ENCODE measurements around the gene IMPDH2. TPM values are rescaled to one million over a fixed set of nuclear protein-coding genes. Genes with fewer than 3 reads are reported as not detected.

IMPDH2 gene
- total RNA-seq, 1 donor from 2014 or later = 270 TPM

DNA sequence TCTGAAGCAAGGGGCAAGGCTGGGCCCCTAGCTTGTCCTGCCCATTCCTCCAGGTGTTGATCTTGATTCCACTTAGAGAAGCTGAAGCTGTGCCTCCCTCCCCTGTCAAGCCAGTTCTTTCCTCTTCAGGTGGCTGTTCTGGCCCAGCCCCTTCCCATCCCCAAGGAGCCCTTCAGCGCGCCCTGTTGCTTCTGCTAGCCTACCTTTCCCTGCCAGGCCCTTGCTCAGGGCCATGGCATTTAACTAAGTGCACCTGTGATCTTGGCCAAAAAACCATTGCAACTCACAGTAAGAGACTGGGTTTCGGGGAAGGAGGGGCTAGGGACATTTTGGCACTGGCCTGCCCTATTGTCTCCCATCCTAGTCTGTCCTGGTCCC is 23.9 kb downstream of the IMPDH2 start:
- no peak for ATAC-seq

DNA sequence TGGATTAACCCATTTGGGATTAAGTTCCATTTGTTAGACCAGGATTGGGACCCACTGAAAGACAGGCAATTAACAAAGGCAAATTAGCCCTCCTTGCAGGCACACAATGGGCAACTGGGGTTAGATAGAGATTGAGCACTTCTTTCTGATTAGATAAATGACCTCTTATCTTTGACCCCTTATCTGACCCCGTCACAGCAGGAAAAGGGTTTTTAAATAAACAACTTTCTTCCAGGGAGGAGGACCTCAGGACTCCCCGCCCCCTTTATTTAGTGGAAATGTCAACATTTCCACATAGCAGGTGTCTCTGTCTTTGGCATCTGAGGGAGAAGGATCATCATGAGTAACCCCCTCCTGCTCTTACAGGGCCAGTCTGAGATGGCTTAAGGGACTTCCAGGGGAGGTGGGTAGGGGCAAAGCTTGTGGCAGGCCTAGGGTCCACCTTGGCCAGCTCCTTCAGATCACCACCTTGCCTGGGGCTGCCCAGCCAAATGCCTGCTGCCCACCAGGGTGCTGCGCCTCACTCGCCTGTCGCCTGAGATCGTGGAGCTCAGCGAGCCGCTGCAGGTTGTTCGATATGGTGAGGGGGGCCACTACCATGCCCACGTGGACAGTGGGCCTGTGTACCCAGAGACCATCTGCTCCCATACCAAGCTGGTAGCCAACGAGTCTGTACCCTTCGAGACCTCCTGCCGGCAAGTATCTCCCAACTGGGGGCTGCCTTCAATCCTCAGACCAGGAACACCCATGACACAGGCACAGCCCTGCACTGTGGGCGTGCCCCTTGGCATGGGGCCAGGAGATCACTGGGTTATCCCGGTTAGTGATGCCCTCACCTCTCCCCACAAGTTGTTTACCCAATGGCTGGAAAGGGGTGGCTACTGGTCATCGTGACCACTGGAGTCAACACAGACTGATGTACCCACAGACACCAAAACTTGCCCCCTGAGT is 24.6 kb downstream of the IMPDH2 start:
- ATAC-seq = no peak

DNA sequence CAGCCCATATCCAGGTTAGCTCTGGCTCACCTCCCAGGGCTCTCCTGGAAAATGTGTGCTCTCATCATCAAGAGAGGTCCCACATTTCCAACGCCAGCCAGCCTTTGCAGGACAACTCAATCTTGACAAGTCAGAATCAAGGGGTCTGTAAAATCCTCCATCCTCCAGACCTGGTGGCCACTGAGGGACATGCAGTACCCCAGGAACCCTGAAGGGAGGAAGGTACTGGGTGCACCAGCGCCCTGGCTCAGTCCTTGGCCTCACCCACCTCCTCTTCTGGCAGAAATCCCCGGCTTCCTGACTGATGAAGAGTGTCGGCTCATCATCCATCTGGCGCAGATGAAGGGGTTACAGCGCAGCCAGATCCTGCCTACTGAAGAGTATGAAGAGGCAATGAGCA is 28.0 kb downstream of the IMPDH2 start:
- no peak for ATAC-seq

DNA sequence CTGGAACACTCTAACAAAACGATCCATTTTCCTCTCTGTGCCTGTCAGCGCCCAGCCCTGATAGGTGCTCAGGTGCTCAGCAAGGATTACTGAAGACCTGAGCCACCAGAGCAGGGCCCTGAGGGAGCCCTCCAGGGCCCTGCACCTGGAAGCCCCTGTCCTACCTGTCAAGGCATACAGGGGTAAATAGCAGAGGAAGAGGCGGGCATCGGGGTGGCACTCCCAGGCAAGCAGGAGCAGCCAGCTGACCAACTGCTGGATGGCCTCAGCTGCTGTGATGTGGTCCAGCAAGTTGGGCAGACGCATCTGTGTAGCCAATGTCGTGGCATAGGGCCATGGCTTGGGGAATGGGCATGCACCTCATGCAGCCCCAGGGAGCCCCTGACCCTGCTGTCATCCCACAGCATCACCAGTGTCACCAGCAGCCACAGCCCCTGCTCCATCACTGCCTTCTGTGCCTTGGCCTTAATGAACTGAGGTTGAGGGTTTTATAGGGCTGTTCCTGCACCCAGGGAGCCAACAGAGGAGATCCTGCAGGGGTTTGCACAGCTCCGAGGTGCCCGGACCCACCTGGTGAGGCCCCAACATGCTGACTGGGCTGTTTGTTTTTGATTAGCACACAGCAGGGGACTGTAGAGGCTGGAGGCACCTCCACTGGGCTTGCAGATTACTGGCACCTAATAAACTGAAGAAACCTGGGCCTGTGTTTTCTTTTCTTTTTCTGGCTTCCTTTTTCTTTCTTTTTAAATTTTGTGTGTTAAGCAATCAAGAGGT is 29.9 kb downstream of the IMPDH2 start:
- no peak for ATAC-seq

DNA sequence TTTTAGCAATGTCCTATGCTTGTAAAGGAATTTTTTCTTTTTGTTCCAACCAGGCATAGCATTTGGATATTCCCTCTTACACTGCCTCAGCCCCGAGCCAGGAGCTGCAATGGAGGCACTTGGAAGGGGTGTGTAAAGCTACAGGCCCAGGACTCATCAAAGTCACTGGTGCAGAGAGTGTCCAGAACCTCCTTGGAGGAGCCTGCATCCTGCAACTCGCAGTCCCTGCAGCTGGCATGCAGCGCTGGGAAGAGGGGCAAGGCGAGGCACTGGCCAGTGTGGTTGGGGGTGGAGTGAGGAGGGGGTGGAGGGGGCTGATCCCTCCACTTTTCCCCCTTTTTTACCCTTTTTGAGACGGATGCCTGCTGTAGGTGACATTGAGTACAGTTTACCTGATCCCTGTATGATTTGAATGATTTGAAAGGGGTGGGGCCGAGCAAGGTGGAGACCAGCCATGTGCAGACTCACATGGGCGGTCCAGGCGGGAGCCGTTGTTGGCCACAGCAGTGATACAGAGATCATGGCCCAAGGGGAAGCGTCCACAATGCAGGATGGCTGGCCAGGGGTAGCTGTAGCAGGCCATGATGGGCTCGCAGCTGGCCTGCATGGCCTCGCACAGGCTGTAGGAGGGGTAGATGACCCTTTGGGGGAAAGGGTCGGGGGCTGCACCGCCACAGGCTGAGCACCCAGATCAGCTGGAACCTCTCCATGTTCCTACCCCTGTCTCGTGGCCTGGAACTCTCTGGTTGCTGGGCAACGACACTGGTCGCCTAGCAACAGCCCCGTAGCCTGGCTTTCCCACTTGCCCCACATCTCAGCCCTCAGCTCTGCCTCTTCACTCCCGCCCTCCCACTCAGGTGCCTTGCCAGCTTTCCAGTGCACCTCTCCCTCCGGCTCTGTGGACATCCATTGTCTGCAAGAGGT is 31.2 kb downstream of the IMPDH2 start:
- ATAC-seq = no peak

DNA sequence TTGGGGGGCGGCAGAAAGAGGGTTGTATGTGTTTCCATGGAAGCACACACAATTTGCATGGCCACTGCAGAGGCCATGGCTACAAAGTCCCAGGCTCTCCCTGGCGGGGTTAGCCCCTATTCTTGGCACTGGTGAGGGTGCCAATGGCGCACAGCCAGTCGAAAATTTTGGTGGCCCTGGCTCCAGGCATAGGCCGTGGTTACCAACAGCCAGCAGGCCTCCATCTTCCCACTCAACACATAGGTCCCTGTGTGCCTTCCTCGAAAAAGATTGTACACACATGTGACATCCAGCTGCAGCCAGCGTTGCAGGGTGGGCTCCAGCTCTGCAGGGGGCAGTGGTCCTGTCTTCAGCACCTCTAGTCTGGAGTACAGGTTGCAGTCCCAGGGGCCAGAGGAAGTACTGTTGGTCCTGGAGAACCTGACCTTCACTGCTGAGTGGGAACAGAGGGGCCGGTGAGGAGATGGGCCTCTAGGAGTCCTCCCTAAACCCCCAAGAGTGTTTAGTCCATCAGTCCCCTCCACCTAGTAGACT is 32.0 kb downstream of the IMPDH2 start:
- no peak for ATAC-seq

DNA sequence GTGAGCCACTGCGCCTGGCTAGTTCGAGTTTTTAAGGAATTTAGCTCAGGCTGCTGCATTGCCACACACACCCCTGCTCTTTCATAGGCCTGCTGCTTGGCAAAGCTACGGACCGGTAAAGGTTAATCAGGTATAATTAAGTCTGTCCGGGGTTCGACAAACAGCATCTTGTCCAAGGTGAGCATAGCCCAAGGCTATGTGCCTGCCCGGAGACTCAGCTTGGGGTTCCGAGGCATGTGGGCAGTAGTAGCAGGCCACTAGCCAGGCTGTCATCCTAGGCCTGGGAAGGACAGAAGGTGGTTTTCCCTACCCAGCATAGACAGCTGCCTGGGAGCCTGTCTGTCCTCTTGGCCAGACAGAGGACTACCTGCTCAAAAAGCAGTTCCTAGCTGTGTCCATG is 32.6 kb downstream of the IMPDH2 start:
- no peak for ATAC-seq

DNA sequence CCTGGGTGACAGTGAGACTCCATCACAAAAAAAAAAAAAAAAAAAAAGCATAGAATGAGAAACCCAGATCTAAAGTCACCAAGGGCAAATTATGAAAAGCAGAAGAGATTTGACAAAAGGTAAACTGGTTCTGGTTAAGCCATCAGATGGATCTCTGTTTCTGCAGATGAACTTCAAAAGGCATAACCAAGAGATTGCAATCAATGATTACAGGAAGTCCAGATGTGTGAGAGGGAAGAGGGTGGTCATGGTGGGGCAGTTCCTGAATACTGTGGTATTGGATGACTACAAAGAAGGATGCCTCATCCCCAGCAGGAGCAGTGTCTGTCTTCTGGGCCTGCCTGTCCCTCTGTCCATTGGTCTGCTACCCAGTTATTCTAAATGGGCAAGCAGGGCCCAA is 35.4 kb downstream of the IMPDH2 start:
- no peak for ATAC-seq

DNA sequence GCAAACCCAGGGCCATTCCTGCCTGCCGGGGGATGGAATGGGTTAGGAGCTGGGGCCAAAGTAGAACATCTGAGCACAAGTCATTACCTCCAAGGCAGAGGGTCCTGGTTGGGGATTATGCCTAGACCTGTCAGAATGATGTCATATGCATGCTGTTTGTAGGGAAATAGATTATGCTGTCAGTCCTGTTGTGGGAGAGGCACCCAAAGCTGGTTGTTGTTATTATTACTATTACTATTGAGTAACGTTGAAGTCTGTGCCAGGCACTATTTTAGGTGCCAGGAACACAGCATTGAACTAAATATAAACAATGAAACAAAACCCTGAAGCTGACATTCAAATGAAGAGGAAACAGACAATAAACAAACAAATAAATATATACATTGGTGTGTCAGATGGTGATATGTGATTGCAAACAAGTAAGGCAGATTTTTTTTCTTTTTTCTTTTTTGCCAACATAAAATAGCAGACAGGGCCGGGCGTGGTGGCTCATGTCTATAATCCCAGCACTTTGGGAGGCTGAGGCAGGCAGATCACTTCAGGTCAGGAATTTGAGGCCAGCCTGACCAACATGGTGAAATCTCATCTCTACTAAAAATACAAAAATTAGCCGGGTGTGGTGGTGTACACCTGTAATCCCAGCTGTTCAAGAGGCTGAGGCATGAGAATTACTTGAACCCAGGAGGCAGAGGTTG is 37.2 kb downstream of the IMPDH2 start:
- no peak for ATAC-seq

DNA sequence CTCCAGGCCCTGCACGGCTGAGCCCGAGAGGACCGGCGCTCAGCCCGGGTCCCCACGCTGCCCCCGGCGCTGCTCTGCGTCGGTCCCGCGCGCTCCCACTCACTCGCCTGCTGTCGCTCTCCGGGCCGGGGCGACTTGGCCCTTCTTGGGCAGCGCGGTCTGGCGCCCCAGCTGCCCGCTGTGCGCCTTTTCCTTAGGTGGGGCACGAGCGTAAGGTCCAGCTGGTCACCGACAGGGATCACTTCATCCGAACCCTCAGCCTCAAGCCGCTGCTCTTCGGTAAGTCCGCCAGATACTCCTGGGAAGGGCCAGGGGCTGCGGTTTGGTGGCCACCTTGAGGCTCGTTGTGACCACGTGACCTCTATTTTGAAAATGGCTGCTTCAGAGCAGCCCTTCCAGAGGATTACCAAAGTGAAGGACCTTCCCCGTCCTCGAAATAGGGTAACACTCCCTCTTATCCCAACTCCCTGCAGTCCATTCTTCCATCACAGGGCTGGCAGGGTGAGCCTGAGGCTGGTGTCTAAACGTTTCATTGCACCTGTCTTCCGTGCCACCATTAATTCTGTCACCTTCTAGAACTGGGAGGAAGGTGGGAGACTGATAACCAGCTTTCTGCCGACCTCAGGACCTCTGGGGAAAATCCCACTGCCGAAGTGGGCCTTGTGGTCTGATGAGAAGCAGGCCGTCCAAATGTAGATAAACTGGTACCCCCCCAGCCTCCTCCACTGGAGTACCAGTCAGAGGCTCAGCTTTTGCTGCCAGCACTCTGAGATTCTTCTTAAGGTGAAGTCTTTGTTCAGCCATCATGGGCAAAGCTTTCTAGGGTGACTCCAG is 38.3 kb downstream of the IMPDH2 start:
- peak; percentile 3 for ATAC-seq

DNA sequence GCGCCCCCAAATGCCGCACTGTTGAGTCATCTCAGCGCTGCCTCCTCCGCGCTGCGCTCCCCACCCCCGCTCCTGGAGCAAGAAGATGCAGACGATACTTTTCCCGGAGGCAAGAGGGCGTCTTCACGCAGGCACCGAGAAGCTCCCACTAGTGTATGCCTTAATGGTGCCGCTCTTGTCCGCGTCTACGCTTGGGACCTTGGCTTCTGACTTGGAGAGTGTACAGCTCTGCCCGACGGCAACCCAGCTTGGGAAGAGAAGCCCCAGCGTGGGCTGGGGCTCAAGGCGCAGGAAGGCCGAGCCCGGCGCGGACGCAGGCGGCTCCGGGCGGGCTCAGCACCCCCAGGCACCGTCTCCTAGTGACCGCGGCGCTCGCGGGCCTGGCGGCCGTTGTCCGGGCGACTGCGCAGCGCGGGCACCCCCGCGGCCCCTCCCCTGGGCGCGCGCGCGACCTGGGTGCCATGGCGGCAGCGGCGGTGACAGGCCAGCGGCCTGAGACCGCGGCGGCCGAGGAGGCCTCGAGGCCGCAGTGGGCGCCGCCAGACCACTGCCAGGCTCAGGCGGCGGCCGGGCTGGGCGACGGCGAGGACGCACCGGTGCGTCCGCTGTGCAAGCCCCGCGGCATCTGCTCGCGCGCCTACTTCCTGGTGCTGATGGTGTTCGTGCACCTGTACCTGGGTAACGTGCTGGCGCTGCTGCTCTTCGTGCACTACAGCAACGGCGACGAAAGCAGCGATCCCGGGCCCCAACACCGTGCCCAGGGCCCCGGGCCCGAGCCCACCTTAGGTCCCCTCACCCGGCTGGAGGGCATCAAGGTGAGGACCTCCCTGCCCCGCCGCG is 39.2 kb downstream of the IMPDH2 start, which contains the start of gene P4HTM:
Gene P4HTM (plus strand): TSS at position 446 of the 840 bp plus-strand sequence. CDS start 16 bp downstream, at position 462.
- ATAC-seq = peak; percentile 64

DNA sequence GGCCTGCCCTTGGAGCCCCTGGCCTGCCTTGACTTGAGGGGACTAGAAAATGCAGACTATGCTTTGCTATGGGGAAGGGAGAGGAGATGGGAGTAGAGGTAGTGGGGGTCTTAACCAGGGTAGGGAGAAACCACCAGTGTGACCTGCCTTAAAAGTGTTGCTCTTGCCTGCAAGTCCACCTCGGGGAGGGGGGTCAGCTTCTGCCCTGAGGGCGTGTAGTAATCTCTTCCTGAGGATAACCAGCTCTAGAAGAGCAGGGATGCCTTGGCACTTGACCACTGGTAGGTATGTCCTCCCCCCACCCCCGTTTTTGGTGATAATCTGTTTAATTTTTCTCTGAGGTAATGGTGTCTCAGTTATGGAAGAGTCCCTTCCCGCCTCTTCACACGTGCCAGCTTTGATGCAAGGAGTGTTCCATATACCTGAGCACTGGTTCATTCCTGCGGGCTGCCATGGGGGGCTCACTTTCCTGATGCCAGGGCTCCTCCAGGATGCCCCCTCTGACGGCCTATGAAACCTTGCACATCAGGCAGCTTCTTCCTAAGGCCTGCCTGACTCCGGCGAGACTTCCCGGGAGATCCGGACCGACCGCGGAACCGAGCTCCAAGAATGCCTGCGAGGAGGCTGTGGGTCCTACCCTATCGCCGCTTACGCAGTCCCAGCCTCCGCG is 39.9 kb downstream of the IMPDH2 start:
- ATAC-seq = no peak

DNA sequence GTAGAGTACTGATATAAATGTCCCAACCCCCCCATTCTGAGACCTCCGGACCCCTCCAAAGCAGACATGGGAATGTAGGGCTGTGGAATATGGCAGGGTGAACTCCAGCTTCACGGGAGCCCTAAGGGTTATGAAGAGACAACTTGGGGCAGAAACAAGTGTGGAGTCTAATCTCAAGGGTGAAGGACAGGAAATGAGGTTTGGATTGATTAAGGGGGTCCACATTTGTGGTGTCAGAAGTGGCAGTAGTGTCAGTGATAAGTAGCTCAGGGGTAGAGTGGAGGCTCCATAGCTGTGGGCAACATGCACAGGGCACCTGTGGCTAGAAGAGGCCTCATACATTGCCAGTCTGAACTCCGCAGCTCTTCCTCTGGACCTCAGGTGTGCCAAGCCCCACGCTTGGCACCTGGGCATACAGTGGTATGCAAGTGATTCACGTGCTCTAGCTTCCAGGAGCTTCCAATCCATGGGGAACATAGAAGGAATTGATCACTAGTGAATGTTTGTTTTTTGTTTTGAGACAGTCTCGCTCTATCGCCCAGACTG is 43.3 kb downstream of the IMPDH2 start:
- ATAC-seq = no peak

DNA sequence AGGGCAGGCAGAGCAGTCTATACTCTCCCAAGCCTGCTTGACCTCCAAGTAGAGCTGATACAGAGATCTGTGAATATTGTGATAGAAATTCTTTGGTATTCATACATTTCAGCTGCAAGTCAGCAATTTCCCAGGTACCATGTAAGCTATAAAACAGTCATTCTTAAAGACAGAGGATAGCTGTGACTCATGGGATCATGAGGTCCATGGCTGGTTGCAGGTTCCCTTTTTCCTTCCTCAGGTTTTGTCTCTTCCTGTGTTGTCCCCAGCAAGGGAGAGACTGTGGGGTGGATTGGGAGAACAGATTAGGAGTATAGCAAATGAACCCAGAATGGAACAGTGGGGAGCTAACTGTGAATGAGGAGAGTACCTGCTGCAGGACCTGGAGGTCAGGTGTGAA is 44.5 kb downstream of the IMPDH2 start:
- ATAC-seq = no peak

DNA sequence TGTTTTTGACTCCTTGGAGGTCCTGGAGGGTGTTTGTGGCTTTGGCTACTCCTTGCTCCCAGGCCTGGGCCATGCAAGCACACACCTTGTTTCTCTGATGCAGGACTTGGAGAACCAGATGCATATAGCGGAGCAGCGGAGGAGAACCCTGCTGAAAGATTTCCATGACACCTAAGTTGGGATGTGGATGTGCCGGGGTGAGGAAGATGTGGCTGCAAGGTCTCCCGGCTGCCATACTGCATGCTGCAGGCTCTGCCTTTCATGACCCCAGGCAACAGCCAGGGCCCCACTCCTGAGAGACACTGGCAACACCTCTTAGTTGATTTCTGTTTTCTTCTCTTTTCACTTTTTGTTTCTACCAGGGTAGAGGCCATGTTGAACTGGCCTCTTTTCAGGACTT is 46.1 kb downstream of the IMPDH2 start:
- no peak for ATAC-seq

DNA sequence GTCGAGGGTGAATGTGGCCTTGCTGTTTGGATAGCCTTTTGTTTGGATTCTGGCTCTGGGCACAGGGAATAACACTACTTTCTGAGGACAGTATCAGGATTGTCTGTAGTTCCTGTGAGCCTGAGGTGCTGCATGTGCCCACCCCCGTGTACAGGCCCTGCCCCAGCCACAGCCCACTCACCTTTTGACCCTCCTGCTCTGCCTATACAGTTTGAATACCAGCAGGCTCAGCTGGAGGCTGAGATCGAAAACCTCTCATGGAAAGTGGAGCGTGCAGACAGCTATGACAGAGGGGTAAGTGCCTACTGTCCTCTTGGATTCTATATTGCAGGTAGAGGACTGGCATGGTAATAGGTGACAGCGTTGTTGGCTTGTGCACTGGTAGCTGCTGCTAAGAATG is 46.5 kb downstream of the IMPDH2 start:
- ATAC-seq = no peak

DNA sequence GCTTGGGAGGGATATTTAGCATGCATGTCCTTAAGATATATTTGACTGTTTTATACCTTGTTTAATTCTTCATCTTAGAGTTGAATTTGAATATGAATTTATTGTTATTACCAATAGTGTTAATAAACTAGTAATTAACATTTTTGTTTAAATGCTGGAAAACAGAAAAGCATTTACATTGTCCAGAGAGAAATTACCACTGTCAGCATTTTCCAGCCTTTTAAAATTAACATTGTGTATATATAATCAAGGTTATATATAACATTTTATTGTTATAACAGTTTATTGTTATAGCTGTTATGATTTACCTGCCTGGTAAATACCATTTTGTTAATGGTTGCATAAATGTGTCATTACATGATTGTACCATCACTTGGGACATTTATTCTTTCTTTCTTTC is 47.2 kb downstream of the IMPDH2 start:
- no peak for ATAC-seq

DNA sequence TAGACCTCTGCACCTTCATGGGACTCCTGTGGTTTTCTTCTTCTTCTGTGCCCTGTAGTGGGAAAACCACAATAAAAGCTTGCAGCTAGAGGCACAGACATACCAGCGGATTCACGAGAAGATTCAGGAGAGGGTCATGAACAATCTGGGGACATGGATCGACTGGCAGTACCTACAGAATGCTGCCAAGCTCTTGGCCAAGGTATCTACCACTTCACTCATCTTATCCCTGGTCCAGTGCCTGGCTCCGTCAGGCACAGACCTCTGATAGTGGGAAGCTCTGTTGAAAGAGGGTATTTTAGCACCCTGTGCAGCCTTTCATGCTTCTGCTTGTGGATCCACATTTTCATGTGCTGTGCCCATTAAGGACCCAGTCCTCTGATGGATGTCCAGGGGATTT is 48.9 kb downstream of the IMPDH2 start:
- ATAC-seq = no peak

DNA sequence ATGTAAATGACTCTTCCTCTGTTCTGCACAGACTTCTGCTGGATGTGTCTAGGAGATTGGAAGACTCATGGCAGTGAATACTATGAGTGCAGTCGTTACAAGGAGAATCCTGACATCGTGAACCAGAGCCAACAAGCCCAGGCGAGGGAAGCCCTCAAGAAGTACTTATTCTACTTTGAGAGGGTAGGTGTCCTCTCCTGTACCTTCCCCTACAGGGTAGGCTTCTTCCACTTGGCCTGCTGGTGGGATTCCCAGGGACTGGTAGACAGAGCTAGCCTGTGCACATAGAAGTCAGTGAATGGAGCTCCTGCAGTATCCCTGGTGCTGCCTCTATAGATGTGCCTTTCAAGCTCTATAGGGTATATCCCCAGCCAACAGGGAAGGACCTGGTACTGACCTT is 49.7 kb downstream of the IMPDH2 start:
- no peak for ATAC-seq

Data from esophagus mucosa (tissue), 1 donor.